ENCODE results near the gene STK26.

DNA sequence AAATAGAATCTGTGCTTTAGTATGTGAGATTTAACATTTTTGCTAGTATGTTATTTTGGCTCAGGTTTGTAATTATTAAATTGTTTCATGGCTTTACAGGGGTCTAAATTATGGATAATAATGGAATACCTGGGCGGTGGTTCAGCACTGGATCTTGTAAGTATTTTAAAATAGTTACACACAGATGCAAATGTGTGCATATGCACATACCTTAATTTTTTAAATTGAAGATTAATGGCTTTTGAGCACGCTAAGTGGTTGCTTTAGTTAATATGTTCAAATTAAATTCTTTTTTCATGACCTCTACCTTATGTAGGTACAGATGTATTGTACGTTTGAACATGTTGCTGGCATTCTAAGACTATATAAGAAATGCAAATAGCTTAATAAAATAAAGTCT, 40.2 kb downstream of the STK26 start:
- TF ChIP-seq EZH2 (IDR thresholded peaks at IDR 0.05; ENCODE audit: borderline replicate concordance, insufficient read depth, low read length, poor library complexity, severe bottlenecking) (no peak), EP300 (conservative IDR thresholded peaks at IDR 0.05; ENCODE audit: poor library complexity, severe bottlenecking) (no peak), REST (IDR thresholded peaks at IDR 0.05; ENCODE audit: borderline replicate concordance) (no peak), TAF1 (IDR thresholded peaks at IDR 0.05; ENCODE audit: low read depth) (no peak)
- TF ChIP-seq, protein P1, sequence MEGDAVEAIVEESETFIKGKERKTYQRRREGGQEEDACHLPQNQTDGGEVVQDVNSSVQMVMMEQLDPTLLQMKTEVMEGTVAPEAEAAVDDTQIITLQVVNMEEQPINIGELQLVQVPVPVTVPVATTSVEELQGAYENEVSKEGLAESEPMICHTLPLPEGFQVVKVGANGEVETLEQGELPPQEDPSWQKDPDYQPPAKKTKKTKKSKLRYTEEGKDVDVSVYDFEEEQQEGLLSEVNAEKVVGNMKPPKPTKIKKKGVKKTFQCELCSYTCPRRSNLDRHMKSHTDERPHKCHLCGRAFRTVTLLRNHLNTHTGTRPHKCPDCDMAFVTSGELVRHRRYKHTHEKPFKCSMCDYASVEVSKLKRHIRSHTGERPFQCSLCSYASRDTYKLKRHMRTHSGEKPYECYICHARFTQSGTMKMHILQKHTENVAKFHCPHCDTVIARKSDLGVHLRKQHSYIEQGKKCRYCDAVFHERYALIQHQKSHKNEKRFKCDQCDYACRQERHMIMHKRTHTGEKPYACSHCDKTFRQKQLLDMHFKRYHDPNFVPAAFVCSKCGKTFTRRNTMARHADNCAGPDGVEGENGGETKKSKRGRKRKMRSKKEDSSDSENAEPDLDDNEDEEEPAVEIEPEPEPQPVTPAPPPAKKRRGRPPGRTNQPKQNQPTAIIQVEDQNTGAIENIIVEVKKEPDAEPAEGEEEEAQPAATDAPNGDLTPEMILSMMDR (IDR thresholded peaks at IDR 0.05; ENCODE audit: poor library complexity, severe bottlenecking), result no peak
